IPS-NIHi11 (cell line): Measurements from ENCODE around the gene CYP26B1.
"Not testable (repeated sequence)": the region's sequence is repeated elsewhere in the genome, so short reads cannot be mapped to it uniquely, and the experiment has no call there.

Experiments used
- DNase-seq: peaks from one replicate; pipeline ENCODE4 v3.0.0; 2012; ENCODE audit warnings: mixed read lengths, low spot score

Gene CYP26B1

DNA sequence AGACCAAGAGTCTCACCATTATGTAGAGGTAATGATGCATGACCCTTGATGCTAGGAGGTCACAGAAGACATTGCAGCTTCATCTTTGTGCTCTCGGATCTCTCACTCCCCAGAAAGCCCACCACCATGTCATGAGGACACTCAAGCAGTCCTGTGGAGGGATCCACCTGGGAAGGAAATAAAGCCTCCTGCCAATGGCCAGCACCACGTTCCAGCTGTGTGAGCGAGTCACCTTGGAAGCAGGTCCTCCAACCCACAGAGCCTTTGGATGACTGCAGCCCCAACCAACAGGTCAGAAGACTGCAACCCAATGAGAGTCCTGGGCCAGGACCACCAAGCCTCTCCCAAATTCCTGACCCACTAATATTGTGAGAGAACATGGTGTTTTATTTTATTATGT, 38.4 kb downstream of the CYP26B1 start:
- DNase-seq = no peak

- DNase-seq = no peak
These were observed 39.5 kb downstream of the CYP26B1 start for GRCh38 chr2:72108121-72108520.

GRCh38 chr2:72106978-72107377, 40.7 kb downstream of the CYP26B1 start:
- DNase-seq = no peak

DNA sequence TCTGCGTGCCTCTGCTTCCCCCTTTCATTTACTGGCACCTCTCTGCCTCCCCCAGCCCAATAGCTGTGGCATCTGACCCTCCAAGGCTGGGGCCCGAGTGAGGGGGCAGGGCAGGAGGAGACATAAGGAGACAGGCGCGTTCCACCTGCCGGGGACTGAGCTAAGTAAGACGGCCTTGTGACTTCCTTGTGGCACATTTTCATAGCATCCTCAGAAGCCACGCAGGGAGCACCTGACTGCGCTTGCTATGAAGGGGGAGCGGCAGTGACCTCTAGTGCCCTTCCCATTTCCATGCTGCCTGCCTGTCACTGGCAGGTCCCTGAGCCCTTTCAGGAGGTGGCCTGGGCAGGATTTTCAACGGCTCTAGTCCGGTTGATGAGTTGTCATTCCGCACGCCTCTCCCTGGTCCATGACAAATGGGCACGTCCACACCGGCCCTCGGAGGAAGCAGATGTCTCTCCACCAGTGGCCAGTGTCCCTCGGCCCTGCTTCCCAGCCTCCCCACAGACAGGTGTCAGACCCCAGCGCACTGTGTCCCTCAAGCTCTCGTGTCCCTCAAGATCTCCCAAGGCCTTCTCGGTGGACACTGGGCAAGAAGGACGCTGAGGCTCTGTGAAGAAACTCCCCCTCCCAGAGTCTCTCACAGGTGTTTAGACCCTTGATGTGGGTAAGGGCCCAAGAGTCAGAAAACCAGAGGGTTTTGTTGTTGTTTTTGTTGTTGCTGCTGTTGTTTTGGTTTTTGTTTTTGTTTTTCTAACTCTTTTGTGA, 42.7 kb downstream of the CYP26B1 start:
- DNase-seq = peak; percentile 36

GRCh38 chr2:72103690-72104089, 44.0 kb downstream of the CYP26B1 start:
- DNase-seq = no peak

DNA sequence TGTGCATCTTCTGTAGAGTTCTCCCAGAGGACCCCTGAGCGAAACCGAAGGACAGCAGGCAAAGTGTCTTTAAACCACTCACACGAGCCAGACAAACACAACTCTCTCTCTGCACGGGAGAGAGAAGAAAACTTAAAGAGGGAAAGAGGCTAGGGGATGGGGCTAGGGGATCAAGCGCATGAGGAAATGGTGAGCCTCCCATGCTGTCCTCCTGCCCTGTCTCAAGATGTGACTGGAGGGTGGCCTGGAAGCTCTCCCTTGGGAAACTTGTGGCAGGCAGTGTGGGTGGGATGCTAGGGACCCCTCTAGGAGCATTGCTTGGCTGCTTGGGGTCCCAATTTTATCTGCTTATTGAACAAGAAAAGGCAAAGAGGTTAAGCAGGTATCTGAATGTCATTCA, 44.5 kb downstream of the CYP26B1 start:
- DNase-seq = no peak

DNA sequence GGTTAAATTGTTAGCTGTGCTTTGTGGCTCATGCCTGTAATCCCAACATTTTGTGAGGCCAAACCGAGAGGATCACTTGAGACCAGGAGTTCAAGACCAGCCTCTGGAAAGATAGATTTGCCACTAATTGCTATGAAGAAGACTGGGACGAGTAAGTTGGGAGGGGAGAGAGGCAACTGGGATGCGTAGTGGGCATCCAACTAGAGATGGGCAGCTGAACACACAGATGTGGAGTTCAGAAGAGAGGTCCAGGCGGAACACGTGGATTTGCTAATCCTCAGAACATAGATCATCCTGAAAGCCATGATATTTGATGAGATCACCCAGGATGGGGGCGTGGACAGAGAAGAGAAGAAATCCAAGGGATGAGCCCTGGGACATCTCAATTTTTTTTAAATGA, 48.7 kb downstream of the CYP26B1 start:
- DNase-seq = no peak

GRCh38 chr2:72097276-72097675, 50.4 kb downstream of the CYP26B1 start:
- DNase-seq = no peak

DNA sequence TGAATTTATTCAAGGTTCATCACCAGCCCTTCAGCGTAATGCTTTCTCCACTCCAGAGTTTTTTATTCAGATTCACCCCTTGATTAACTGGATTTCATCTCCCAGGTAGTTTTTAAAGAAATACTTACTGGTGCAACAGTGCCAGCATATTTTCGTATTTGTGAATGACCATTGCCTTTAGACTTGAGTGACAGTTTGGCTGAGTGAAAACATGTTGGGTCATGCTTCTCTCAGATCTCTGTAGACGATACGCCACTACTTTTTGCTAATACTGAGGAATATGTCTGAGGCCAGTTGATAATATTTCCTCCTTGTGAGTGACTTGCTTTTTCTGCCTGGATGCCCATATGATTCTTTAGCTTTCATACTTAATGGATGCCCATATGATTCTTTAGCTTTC, 51.5 kb downstream of the CYP26B1 start:
- DNase-seq = no peak

- DNase-seq = no peak
These were observed 52.3 kb downstream of the CYP26B1 start for GRCh38 chr2:72095364-72095763.

GRCh38 chr2:72094701-72095100, 53.0 kb downstream of the CYP26B1 start:
- no peak for DNase-seq

GRCh38 chr2:72092111-72092510, 55.6 kb downstream of the CYP26B1 start:
- DNase-seq = no peak

DNA sequence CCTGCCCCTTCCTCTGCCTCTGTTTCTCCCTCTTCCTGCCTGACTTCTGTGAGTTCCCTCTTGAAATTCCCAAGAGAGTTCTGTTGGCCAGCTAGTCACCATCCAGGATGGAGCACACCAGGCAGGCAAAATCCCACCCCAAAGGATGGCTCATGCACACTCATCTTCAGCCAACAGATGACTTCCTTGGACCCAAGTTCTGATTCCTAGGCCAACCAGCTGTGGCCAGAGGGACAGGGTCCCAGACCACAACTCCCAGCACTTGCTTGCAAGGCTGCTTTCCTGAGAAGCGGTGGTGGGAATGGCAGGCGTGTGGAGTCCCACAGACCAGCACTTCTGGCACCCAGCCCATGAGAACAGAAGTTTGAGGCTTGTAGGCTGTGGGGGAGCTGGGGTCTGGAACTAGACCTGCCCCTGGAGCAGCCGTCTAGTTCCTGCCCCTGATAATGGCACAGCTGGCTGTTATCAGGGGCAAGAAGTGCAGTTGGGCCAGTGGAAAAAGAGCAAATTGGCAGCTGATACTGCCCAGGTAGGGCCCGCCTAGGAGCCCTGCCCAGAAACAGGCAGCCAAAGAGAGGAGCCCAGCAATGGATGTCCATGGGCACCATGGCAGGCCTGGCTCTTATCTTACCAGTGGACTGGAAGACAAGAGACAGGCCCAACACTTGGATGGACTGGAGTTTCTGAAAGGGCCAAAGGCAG, 56.7 kb downstream of the CYP26B1 start:
- DNase-seq = no peak

DNA sequence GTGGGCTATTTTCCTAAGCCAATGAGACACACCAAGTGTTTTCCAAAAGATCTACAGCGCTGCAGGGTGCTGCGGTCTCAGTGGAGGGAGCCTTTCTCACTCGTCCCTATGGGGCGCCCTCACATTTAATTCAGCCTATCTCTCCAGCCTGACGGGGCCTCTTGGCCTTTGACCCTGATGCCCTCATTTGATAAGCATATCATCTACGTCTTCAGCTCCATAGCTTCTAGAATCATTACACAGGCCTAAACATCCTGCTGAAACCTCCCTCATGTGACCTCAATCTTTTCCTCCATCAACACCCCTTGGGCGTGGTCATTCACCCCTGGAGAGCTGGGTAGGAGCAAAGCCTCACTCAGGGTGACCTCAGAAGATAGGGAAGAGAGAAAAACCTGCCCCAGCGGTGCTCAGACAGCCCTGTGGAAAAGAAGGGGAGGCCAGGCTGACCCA, 57.4 kb downstream of the CYP26B1 start:
- no peak for DNase-seq

- DNase-seq = no peak
These were observed 58.1 kb downstream of the CYP26B1 start for GRCh38 chr2:72089537-72089936.

GRCh38 chr2:72089028-72089427, 58.6 kb downstream of the CYP26B1 start:
- DNase-seq = no peak

DNA sequence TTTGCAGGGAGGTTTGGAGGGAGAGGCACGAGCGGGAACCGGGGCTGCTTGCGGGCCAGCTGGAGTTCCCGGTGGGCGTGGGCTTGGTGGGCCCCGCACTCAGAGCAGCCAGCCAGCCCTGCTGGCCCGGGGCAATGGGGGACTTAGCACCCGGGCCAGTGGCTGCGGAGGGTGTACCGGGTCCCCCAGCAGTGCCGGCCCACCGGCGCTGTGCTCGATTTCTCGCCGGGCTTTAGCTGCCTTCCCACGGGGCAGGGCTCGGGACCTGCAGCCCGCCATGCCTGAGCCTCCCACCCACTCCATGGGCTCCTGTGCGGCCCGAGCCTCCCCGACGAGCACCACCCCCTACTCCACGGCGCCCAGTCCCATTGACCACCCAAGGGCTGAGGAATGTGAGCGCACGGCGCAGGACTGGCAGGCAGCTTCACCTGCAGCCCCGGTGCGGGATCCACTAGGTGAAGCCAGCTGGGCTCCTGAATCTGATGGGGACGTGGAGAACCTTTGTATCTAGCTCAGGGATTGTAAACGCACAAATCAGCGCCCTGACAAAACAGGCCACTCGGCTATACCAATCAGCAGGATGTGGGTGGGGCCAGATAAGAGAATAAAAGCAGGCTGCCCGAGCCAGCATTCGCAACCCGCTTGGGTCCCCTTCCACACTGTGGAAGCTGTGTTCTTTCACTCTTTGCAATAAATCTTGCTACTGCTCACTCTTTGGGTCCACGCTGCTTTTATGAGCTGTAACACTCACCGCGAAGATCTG, 60.6 kb downstream of the CYP26B1 start:
- not testable (repeated sequence) for DNase-seq

GRCh38 chr2:72085513-72085912, 62.1 kb downstream of the CYP26B1 start:
- no peak for DNase-seq

GRCh38 chr2:72085036-72085435, 62.6 kb downstream of the CYP26B1 start:
- no peak for DNase-seq

DNA sequence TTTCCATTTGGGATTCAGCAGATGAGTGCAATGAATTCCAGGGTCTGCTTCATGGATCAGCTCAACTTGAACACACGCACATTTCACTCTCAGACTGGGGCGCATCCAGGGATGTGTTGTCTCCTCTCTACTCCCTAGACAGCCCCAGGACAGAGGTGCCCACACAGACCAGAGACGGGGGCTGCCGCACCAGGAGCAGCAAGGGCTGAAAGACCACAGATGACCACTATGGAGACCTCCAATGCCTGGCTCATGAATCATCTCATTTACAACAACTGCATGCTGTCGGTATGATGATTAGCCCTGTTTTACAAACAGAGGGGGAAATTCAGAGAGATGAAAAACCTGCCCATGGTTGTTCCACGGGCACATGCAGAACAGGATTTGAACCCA, 63.1 kb downstream of the CYP26B1 start:
- no peak for DNase-seq

DNA sequence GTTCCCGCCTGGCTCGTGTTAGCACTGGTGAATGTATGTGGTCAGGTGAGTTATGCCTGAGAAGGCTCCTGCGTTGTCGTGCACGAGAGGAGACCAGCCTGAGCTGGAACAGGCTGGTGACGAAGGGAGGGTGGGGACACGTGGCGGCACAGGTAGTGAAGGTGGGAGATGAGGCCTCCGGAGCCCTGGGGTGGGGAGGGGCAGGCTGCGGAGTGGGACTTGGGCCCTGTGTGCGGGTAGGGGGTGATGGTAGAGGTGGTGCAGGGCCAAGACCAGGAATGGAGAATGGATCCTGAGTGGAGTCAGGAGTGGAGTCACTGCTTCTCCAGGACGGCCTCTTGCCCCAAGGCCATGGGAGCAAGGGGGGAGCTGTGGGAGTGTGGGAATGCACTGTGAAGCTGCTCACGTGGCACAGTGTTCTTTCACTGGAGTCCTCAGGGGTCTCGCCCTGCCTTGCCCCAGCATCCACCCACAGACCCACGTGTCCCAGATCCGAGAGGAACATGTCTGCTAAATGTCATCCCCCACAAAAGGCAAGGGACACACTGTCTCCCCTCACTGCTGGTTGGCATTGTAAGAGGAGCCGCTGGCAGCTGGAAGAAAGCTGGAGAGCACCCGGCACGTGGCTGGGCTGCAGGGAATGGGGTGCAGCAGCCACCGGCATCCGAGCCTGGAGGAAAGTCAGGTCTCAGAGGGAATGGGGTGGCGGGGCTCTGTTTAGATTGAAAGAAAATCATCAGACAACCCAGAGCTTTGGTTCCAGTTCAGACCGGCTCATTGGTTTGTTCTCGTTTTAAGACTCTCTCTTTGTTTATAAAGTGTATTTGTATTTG, 63.7 kb downstream of the CYP26B1 start:
- no peak for DNase-seq

- no peak for DNase-seq
These were observed 64.8 kb downstream of the CYP26B1 start for GRCh38 chr2:72082887-72083286.
